H1 (cell line): ENCODE results near the gene VSTM4. TPM values are rescaled to one million over a fixed set of nuclear protein-coding genes. Genes with fewer than 3 reads are reported as not detected.

ENCODE experiments used
- CTCF ChIA-PET: fragments of 300-600 bp; sonication (Branson Sonifier 250); formaldehyde crosslinking; loops from one replicate; lab custom pipeline; 2021; ENCODE audit not compliant: partially characterized antibody; lab: Charles Lee
- POLR2A ChIA-PET: fragments of 300-600 bp; sonication (Branson Sonifier 250); formaldehyde crosslinking; loops from one replicate; lab custom pipeline; 2021; ENCODE audit warnings: inconsistent platforms; ENCODE audit not compliant: partially characterized antibody; lab: Charles Lee
- DNase-seq, 2 experiments: peaks; one replicate each; pipeline versions ENCODE4 v3.0.0 to v3.0.0-alpha.2; 2010 to 2022; ENCODE audit warnings: low spot score in 2 of 2, low read depth in 1 of 2, mixed read lengths in 1 of 2
- FAIRE-seq: peaks from 2 replicates; lab custom pipeline; 2011; peaks lifted over from hg19 to GRCh38; lab: Jason Lieb, UNC
- H2AFZ ChIP-seq: 2 replicates; pipeline ENCODE4 v1.8.1; 2012; ENCODE audit warnings: low read length, inconsistent platforms
- H2AK5ac ChIP-seq: 2 replicates; pipeline ENCODE4 v1.6.1; 2013; ENCODE audit warnings: low read depth, low read length
- H2BK120ac ChIP-seq: replicated peaks from 2 replicates; pipeline ENCODE3; 2013; ENCODE audit warnings: low read depth, low read length, inconsistent platforms
- H2BK12ac ChIP-seq: 2 replicates; pipeline ENCODE4 v1.6.1; 2013; ENCODE audit warnings: low read depth, low read length
- H2BK15ac ChIP-seq: 2 replicates; pipeline ENCODE4 v1.6.1; 2013; ENCODE audit warnings: low read length
- H2BK20ac ChIP-seq: 2 replicates; pipeline ENCODE4 v1.6.1; 2013; ENCODE audit warnings: low read length
- H2BK5ac ChIP-seq: 2 replicates; pipeline ENCODE4 v1.6.1; 2013; ENCODE audit warnings: low read depth, low read length
- H3K14ac ChIP-seq: 2 replicates; pipeline ENCODE4 v1.6.1; 2013; ENCODE audit warnings: inconsistent platforms; ENCODE audit not compliant: insufficient read length
- H3K18ac ChIP-seq: 2 replicates; pipeline ENCODE4 v1.6.1; 2013; ENCODE audit warnings: low read length; ENCODE audit errors: extremely low read depth
- H3K23ac ChIP-seq: 2 replicates; pipeline ENCODE4 v1.6.1; 2013; ENCODE audit warnings: inconsistent platforms; ENCODE audit not compliant: insufficient read length
- H3K23me2 ChIP-seq: 2 replicates; pipeline ENCODE4 v1.6.1; 2013; ENCODE audit warnings: low read depth, low read length
- H3K27ac ChIP-seq: 2 replicates; pipeline ENCODE4 v1.6.1; 2011; ENCODE audit warnings: low read depth, low read length, inconsistent platforms
- H3K27me3 ChIP-seq, 4 experiments: replicated peaks in 1 of 4; 1 replicate in 1 of 4; 2 replicates in 3 of 4; pipeline versions ENCODE4 v1.6.1 to v1.8.1; 2011 to 2013; ENCODE audit warnings: low read length in 3 of 4, mild to moderate bottlenecking in 3 of 4, inconsistent platforms in 2 of 4, mixed read lengths in 2 of 4, moderate library complexity in 1 of 4; ENCODE audit not compliant: control insufficient read depth in 3 of 4, insufficient read depth in 3 of 4; ENCODE audit errors: extremely low read depth in 1 of 4
- H3K36me3 ChIP-seq, 4 experiments: 2 replicates each; pipeline versions ENCODE4 v1.6.1 to v1.8.1; 2011 to 2013; ENCODE audit warnings: mild to moderate bottlenecking in 4 of 4, low read length in 3 of 4, moderate library complexity in 2 of 4, control low read depth in 1 of 4, inconsistent platforms in 1 of 4; ENCODE audit not compliant: insufficient read depth in 4 of 4, control insufficient read depth in 2 of 4
- H3K4ac ChIP-seq: replicated peaks from 2 replicates; pipeline ENCODE3; 2013; ENCODE audit warnings: low read length, low read depth, mixed read lengths, inconsistent platforms; ENCODE audit not compliant: insufficient read length
- H3K4me1 ChIP-seq, 4 experiments: replicated peaks in 1 of 4; 1 replicate in 1 of 4; 2 replicates in 3 of 4; pipeline versions ENCODE4 v1.6.1 to v1.8.1; 2011 to 2013; ENCODE audit warnings: low read length in 3 of 4, inconsistent platforms in 2 of 4, mixed read lengths in 1 of 4; ENCODE audit not compliant: insufficient read depth in 4 of 4, control insufficient read depth in 3 of 4
- H3K4me2 ChIP-seq, 2 experiments: 2 replicates each; pipeline versions ENCODE4 v1.6.1 to v1.8.1; 2011 to 2013; ENCODE audit warnings: low read depth in 2 of 2, low read length in 2 of 2, control low read depth in 1 of 2, inconsistent platforms in 1 of 2, mild to moderate bottlenecking in 1 of 2; ENCODE audit not compliant: insufficient read depth in 1 of 2
- H3K4me3 ChIP-seq, 4 experiments: fragments of 200-600, 300-600 bp in 1 of 4; sonication (generic), shearing (Covaris generic), sonication (Bioruptor Twin) in 1 of 4; 2 replicates each; pipeline versions ENCODE4 v1.5.1 to v1.8.1; 2011 to 2016; ENCODE audit warnings: low read length in 4 of 4, low read depth in 3 of 4, control low read depth in 2 of 4, inconsistent platforms in 2 of 4, mild to moderate bottlenecking in 2 of 4, mixed read lengths in 1 of 4, moderate library complexity in 1 of 4; ENCODE audit not compliant: insufficient read depth in 2 of 4; ENCODE audit errors: extremely low read depth in 1 of 4
- H3K56ac ChIP-seq: replicated peaks from 2 replicates; pipeline ENCODE3; 2013; ENCODE audit warnings: low read depth, mild to moderate bottlenecking, mixed read lengths, low read length, inconsistent platforms; ENCODE audit not compliant: insufficient read length
- H3K79me1 ChIP-seq: 2 replicates; pipeline ENCODE4 v1.6.1; 2013; ENCODE audit warnings: low read depth, low read length, control low read depth
- H3K79me2 ChIP-seq, 2 experiments: 2 replicates each; pipeline versions ENCODE4 v1.6.1 to v1.8.1; 2012 to 2013; ENCODE audit warnings: low read length in 2 of 2, mild to moderate bottlenecking in 2 of 2, inconsistent platforms in 1 of 2; ENCODE audit not compliant: insufficient read depth in 2 of 2, control insufficient read depth in 1 of 2
- H3K9ac ChIP-seq, 4 experiments: replicated peaks in 1 of 4; 1 replicate in 1 of 4; 2 replicates in 3 of 4; pipeline versions ENCODE4 v1.6.1 to v1.8.1; 2011 to 2013; ENCODE audit warnings: low read depth in 3 of 4, low read length in 3 of 4, control low read depth in 2 of 4, mild to moderate bottlenecking in 2 of 4, moderate library complexity in 2 of 4, inconsistent platforms in 1 of 4; ENCODE audit errors: extremely low read depth in 1 of 4
- H3K9me3 ChIP-seq, 2 experiments: 2 replicates each; pipeline versions ENCODE4 v1.6.1 to v1.8.1; 2012 to 2013; ENCODE audit warnings: mild to moderate bottlenecking in 2 of 2, moderate library complexity in 2 of 2, control low read depth in 1 of 2, inconsistent platforms in 1 of 2, low read depth in 1 of 2, low read length in 1 of 2, mixed read lengths in 1 of 2; ENCODE audit not compliant: insufficient read depth in 2 of 2
- H4K20me1 ChIP-seq, 2 experiments: replicated peaks in 1 of 2; 2 replicates each; pipeline versions ENCODE3 to v1.8.1; 2011 to 2013; ENCODE audit warnings: inconsistent platforms in 2 of 2, low read length in 2 of 2, mild to moderate bottlenecking in 1 of 2; ENCODE audit not compliant: insufficient read depth in 2 of 2, control insufficient read depth in 1 of 2
- H4K5ac ChIP-seq: 2 replicates; pipeline ENCODE4 v1.6.1; 2013; ENCODE audit warnings: low read length, low read depth, mixed read lengths, inconsistent platforms; ENCODE audit not compliant: insufficient read length
- H4K8ac ChIP-seq: 2 replicates; pipeline ENCODE4 v1.8.0; 2013; ENCODE audit warnings: mild to moderate bottlenecking, moderate library complexity, low read length, inconsistent platforms; ENCODE audit not compliant: insufficient read depth; ENCODE audit errors: extremely low read depth
- H4K91ac ChIP-seq: replicated peaks from 2 replicates; pipeline ENCODE3; 2013; ENCODE audit warnings: low read length, mixed read lengths, inconsistent platforms; ENCODE audit not compliant: insufficient read length
- FOSL1 ChIP-seq: IDR thresholded peaks from 2 replicates; pipeline ENCODE4 v1.6.1; 2011; ENCODE audit warnings: mild to moderate bottlenecking, low read depth, low read length, moderate library complexity; ENCODE audit not compliant: insufficient read depth
- GABPA ChIP-seq: IDR thresholded peaks from 2 replicates; pipeline ENCODE4 v1.6.1; 2011; ENCODE audit warnings: mild to moderate bottlenecking, low read length, moderate library complexity, borderline replicate concordance; ENCODE audit not compliant: insufficient read depth
- HDAC2 ChIP-seq, 2 experiments: fragments of 300-600 bp in 1 of 2; sonication (generic) in 1 of 2; IDR thresholded peaks; 2 replicates each; pipeline ENCODE4 v1.6.1; 2011 to 2012; ENCODE audit warnings: low read depth in 2 of 2, low read length in 2 of 2, mild to moderate bottlenecking in 2 of 2, moderate library complexity in 2 of 2, borderline replicate concordance in 1 of 2, inconsistent platforms in 1 of 2
- KDM5A ChIP-seq: fragments of 200-600 bp; IDR thresholded peaks from 2 replicates; pipeline ENCODE4 v1.7.1; 2012; ENCODE audit warnings: mild to moderate bottlenecking, low read length, inconsistent platforms, mixed read lengths
- POLR2AphosphoS5 ChIP-seq: IDR thresholded peaks from 2 replicates; pipeline ENCODE4 v1.6.1; 2011; ENCODE audit warnings: low read depth, low read length
- RXRA ChIP-seq: IDR thresholded peaks from 2 replicates; pipeline ENCODE4 v1.6.1; 2011; ENCODE audit warnings: low read depth, mild to moderate bottlenecking, low read length, moderate library complexity; ENCODE audit not compliant: insufficient read depth
- TCF12 ChIP-seq: IDR thresholded peaks from 2 replicates; pipeline ENCODE4 v1.6.1; 2011; ENCODE audit warnings: low read depth, mild to moderate bottlenecking, low read length
- ZNF274 ChIP-seq: IDR thresholded peaks from 2 replicates; pipeline ENCODE4 v1.7.0; 2012; ENCODE audit warnings: low read length, borderline replicate concordance; ENCODE audit errors: extremely low read depth
- WGBS, 2 experiments: shearing (Covaris generic) in 1 of 2; methylation state at CpG; one replicate each; pipeline versions ENCODE4 v1.1.6 to v1.1.7; 2013 to 2015; ENCODE audit warnings: low lambda C conversion rate in 2 of 2, mixed read lengths in 2 of 2, inconsistent platforms in 1 of 2, low coverage in 1 of 2, missing lambda C conversion rate in 1 of 2; ENCODE audit not compliant: insufficient replicate concordance in 2 of 2, insufficient coverage in 1 of 2, insufficient read length in 1 of 2; ENCODE audit errors: extremely low coverage in 1 of 2, missing lambda C conversion rate in 1 of 2; 5-methylcytosine and 5-hydroxymethylcytosine counted together
- polyA plus RNA-seq, 7 experiments: library from polyadenylated mRNA; depleted of rRNA in 3 of 7; stranded (reverse) in 5 of 7; unstranded in 2 of 7; fragments of >200 nt in 5 of 7; fragments of 200-250 nt in 2 of 7; gene quantifications; 1 replicate in 5 of 7; 2 replicates in 1 of 7; 4 replicates in 1 of 7; pipeline versions ENCODE4 v1.2.1 to v1.2.3, GENCODE V29; 2011 to 2013; ENCODE audit warnings: missing spikeins in 2 of 7, mixed read lengths in 2 of 7
- total RNA-seq: library from RNA; stranded (reverse); fragmentation: NEBNext Ultra II Directional; extraction: Animal tissue kit (Norgen Biotek cat#: 25700); gene quantifications from 2 replicates; pipeline ENCODE4 v1.2.1, GENCODE V29; 2021

The VSTM4 gene
- total and polyA plus RNA-seq, 2 of the 8 experiments (the other 6 are each of a cell fraction or from before 2014, with no cell fraction given), result 0.48 to 0.73 TPM

- Histone ChIP-seq H3K9me3 (peaks cover 0 to 11% of the 10 kb centered on the region in 2 experiments; a peak in 1 of 4 replicates), H3K27ac (no peak overlapping the region), H2AK5ac (no peak overlapping the region), H3K36me3 (no peaks in the 10 kb centered on the region), H3K4me2 (no peak overlapping the region), H3K18ac (no peak overlapping the region), H3K79me2 (no peaks in the 10 kb centered on the region), H2BK15ac (no peak overlapping the region), H3K4ac (no peak overlapping the region), H3K14ac (no peak overlapping the region), H4K91ac (no peak overlapping the region), H4K8ac (no peak overlapping the region), H4K5ac (no peak overlapping the region), H2BK5ac (no peak overlapping the region), H3K56ac (no peak overlapping the region)
- FAIRE-seq, result no peak
- CTCF ChIA-PET, result interaction anchor here (0.7 to 2.3 kb wide), 6 partner anchors 14 to 431 kb away, joined by 3 to 9 read pairs (median 3); no protein-coding TSS in a partner anchor
- 91% methylated on average over 3 of the region's 3 CpGs; no CpG with 5 or more reads in 1 of the 2 experiments for WGBS, 2 experiments
- no peak for TF ChIP-seq RXRA
- TF ChIP-seq POLR2AphosphoS5, result no peak
- TF ChIP-seq GABPA, result no peak
- no peak for TF ChIP-seq HDAC2 (IDR thresholded peaks at IDR 0.05; ENCODE audit: borderline replicate concordance in 1 of 2, low read depth in 2 of 2, low read length in 2 of 2)
- TF ChIP-seq TCF12, result no peak
- TF ChIP-seq FOSL1, result no peak
- no peak for TF ChIP-seq KDM5A
- no peak for TF ChIP-seq ZNF274
- TF ChIP-seq, all 59 proteins: peak for 0
- no peak for DNase-seq
- POLR2A ChIA-PET, result no interaction called here
- Histone ChIP-seq H2BK120ac (no peak overlapping the region), H3K4me1 (peaks cover 0 to 2% (median 0%) of the 10 kb centered on the region in 4 experiments; a peak in 2 of 7 replicates), H3K27me3 (no peaks in the 10 kb centered on the region), H3K23ac (no peak overlapping the region), H4K20me1 (no peaks in the 10 kb centered on the region), H3K79me1 (no peaks in the 10 kb centered on the region), H3K9ac (no peak overlapping the region), H2BK12ac (no peak overlapping the region), H3K4me3 (no peak overlapping the region), H2BK20ac (no peak overlapping the region), H2AFZ (no peak overlapping the region), H3K23me2 (no peaks in the 10 kb centered on the region)
Observed at GRCh38 chr10:49089557-49090188, 25.6 kb downstream of the VSTM4 start.
